ENCODE measurements around the gene RRAD. TPM values are rescaled to one million over a fixed set of nuclear protein-coding genes. Genes with fewer than 3 reads are reported as not detected.

The RRAD gene
- total RNA-seq, 1 donor from 2014 or later, result 54.2 TPM

- TF ChIP-seq CTCF (IDR thresholded peaks at IDR 0.05), result no peak
These were observed 9.0 kb upstream of the RRAD start, which contains the start of gene CIAO2B for GRCh38 chr16:66934138-66934838. TSS of gene CIAO2B (minus strand) at chr16:66934402. CDS start at chr16:66934364, 38 bp downstream.

GRCh38 chr16:66933776-66934137 is 8.4 kb upstream of the RRAD start:
- Histone ChIP-seq H3K36me3 (peaks cover 0 to 11% of the 10 kb centered on the region in 2 donors), H3K27me3 (no peaks in the 10 kb centered on the region), H3K9me3 (no peaks in the 10 kb centered on the region), H3K27ac (peak overlapping the region; percentile 90 to 95), H3K4me3 (peak overlapping the region; percentile 87 to 94), H3K4me1 (peaks cover 17 to 24% of the 10 kb centered on the region in 2 donors)
- DNase-seq (ENCODE audit: low spot score in 2 of 2), result no peak
- intact Hi-C loops (cut with DNase I), result loop anchor here (1.0 kb wide), 1 partner anchor 8 kb away; the partner anchor contains the start of gene RRAD
- TF ChIP-seq CTCF (IDR thresholded peaks at IDR 0.05), result no peak

More at GRCh38 chr16:66934138-66934838, 9.0 kb upstream of the RRAD start, which contains the start of gene CIAO2B:
- Histone ChIP-seq H3K27me3 (no peaks in the 10 kb centered on the region), H3K9me3 (no peaks in the 10 kb centered on the region), H3K4me3 (peak within 1 kb of the TSS; percentile 87 to 94), H3K4me1 (peaks cover 17 to 24% of the 10 kb centered on the region in 2 donors), H3K27ac (peak within 1 kb of the TSS; percentile 90 to 95), H3K36me3 (peaks cover 3 to 17% of the 10 kb centered on the region in 2 donors)
- peak; percentile 60 to 95 for DNase-seq (ENCODE audit: low spot score in 2 of 2)
- intact Hi-C loops (cut with DNase I), result loop anchor here (1.0 kb wide), 1 partner anchor 9 kb away; the partner anchor contains the start of gene RRAD

- Histone ChIP-seq H3K4me1 (peaks cover 21 to 38% of the 10 kb centered on the region in 2 donors), H3K27me3 (no peaks in the 10 kb centered on the region), H3K36me3 (peaks cover 0 to 5% of the 10 kb centered on the region in 2 donors), H3K4me3 (no peak overlapping the region), H3K27ac (no peak overlapping the region), H3K9me3 (no peaks in the 10 kb centered on the region)
- TF ChIP-seq CTCF (IDR thresholded peaks at IDR 0.05), result no peak
- no peak for DNase-seq (ENCODE audit: low spot score in 2 of 2)
- intact Hi-C loops (cut with DNase I), result no loop called here
These were observed 6.7 kb upstream of the RRAD start for GRCh38 chr16:66932076-66932475.

GRCh38 chr16:66931665-66932064 is 6.3 kb upstream of the RRAD start:
- no peak for DNase-seq (ENCODE audit: low spot score in 2 of 2)
- H3K27ac ChIP-seq, result no peak overlapping the region
- no peak overlapping the region for H3K4me3 ChIP-seq
- intact Hi-C loops (cut with DNase I), result no loop called here
- no peaks in the 10 kb centered on the region for H3K27me3 ChIP-seq
- H3K4me1 ChIP-seq, result peaks cover 26 to 42% of the 10 kb centered on the region in 2 donors
- no peak for TF ChIP-seq CTCF (IDR thresholded peaks at IDR 0.05)
- H3K36me3 ChIP-seq, result peaks cover 0 to 5% of the 10 kb centered on the region in 2 donors
- no peaks in the 10 kb centered on the region for H3K9me3 ChIP-seq

GRCh38 chr16:66930189-66930588 is 4.9 kb upstream of the RRAD start:
- Histone ChIP-seq H3K27me3 (no peaks in the 10 kb centered on the region), H3K27ac (no peak overlapping the region), H3K4me3 (no peak overlapping the region), H3K9me3 (no peaks in the 10 kb centered on the region), H3K36me3 (peaks cover 0 to 5% of the 10 kb centered on the region in 2 donors), H3K4me1 (peaks cover 23 to 39% of the 10 kb centered on the region in 2 donors)
- intact Hi-C loops (cut with DNase I), result no loop called here
- no peak for DNase-seq (ENCODE audit: low spot score in 2 of 2)
- TF ChIP-seq CTCF (IDR thresholded peaks at IDR 0.05), result no peak

Measured in ascending aorta (tissue), 2 donors.